Hypothalamus (tissue), 51 donors: ENCODE results near the gene WDR27.

Experiments used
- DNase-seq, 51 donors: peaks; one replicate each; lab custom pipeline; 2025; lab: John Stamatoyannopoulos, UW

WDR27 gene

DNA sequence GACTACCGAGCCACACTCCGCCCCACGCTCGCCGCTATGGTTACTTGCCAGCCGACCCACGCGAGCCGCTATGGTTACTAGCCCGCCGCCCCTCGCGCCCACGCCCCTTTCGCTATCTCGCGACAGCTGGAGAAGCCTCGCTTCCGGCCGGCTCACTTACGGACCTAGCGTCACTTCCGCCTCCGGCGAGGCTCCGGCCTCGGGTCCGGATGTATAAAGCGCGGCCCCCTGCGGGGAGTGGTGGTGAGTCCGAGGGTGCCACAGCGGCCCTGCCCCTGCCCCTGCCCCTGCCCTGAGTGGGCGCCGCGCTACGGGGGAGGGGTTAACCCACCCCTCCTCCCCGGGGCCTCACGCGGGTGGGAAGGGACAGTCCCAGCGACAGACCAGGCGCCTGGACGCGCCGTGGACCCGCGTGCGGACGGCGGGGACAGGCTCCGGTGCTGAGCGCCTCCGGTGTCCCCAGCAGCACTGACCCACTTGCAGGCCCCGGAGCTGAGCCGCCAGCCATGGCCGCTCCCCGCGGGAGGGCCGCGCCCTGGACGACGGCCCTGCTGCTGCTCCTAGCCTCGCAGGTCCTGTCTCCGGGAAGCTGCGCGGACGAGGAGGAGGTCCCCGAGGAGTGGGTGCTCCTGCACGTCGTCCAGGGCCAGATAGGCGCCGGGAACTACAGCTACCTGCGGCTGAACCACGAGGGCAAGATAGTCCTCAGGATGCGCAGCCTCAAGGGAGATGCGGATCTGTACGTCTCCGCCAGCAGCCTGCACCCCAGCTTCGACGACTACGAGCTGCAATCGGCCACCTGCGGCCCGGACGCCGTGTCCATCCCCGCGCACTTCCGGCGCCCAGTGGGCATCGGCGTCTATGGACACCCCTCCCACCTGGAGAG, at the start of gene WDR27, which contains the start of gene C6orf120:
TSS of gene WDR27 (minus strand) at position 76 of the 886 bp plus-strand sequence. CDS start 13,024 bp downstream, outside the sequence.
TSS of gene C6orf120 (plus strand) at position 173 of the 886 bp plus-strand sequence. CDS start at position 507, 334 bp downstream.
- peak; percentile 54 to 97 (median 91) for DNase-seq

GRCh38 chr6:169746556-169746955, 44.7 kb upstream of the WDR27 start:
- no peak for DNase-seq

GRCh38 chr6:169745405-169745804, 43.6 kb upstream of the WDR27 start:
- DNase-seq, result no peak

DNA sequence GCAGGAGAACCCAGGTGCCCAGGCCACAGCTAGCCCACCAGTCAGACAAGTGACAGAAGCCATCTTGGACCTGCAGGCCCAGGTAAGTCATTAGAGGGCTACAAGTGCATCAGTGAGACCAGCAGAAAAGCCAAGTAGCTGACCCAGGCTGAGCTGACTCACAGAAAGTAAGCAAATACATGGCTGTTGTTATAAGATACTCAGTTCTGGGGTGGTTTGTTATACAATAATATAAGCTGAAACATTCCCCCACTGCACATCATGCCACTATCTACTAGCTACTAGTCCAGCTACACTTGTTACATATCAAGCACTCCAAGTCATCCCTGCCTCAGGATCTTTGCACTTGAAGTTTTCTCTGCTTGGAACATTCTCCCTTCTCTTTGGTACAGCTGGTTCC, 39.5 kb upstream of the WDR27 start:
- DNase-seq, result no peak

GRCh38 chr6:169738976-169739529, 37.2 kb upstream of the WDR27 start:
- no peak for DNase-seq

- DNase-seq, result no peak
Measured at GRCh38 chr6:169738204-169738975, 36.6 kb upstream of the WDR27 start.

DNA sequence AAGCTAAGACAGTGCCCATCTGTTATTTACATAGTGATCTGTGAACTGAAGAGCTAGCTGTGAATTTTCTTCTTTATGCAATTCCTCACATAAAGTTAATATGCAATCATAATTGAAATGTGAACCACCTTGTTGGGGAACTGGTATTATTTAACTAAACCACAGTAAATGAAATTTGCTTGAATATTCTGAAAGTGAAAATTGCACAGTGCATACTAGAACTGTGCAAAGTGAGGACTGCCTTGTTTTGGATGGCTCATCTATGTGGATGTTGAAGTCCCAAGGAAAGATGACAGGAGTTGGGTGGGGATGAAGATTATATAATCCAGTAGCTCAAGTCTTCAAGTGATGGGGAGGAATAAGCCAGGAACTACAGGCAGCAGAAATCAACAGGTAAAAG, 28.1 kb upstream of the WDR27 start:
- no peak for DNase-seq

GRCh38 chr6:169726963-169727362, 25.1 kb upstream of the WDR27 start:
- no peak for DNase-seq

GRCh38 chr6:169726049-169726400, 24.2 kb upstream of the WDR27 start:
- no peak for DNase-seq

DNA sequence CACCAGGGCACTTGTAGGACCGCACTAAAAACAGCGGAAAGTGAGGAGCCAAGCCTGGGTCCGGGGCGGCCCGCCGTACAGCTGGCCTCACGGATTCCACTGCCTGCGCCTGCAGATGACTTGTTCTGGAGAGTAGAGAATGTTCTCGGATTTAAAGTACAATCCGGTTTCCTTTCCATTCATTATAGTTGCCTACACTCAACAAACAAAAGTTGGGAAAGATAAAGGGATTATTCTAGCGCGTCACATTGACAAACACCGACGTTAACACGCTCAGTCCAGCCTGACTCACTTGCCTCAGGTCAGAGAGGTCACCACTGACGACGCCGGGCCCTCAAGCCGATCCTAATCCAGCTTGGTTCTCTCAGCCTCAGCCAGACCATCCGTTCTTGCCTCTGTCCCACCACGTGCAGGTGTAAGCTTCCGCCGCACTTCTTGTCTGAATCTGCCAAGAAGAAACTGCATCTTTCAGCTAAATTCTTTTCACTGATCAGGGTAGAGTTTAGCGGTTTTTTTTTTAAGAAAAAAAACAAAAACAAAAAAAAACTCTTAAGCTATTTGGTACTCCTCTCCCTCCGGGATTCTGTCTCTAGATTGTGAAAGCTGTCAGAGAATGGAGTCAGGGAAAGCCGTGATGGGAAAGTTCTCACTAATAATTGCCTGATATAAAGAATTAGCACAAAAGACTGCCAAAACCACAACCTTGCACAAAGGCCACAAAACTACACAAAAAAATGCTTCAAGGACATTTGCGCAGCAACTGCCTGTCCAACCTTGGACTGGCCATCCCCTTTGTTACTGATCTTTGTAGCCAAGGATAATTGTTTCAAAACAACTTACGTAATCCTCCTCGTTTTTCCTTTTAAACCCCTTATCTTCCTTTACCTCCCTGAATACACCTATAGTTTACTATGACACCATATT, 23.6 kb upstream of the WDR27 start:
- peak in 33 of 51 donors; percentile 5 to 72 (median 25) for DNase-seq

DNA sequence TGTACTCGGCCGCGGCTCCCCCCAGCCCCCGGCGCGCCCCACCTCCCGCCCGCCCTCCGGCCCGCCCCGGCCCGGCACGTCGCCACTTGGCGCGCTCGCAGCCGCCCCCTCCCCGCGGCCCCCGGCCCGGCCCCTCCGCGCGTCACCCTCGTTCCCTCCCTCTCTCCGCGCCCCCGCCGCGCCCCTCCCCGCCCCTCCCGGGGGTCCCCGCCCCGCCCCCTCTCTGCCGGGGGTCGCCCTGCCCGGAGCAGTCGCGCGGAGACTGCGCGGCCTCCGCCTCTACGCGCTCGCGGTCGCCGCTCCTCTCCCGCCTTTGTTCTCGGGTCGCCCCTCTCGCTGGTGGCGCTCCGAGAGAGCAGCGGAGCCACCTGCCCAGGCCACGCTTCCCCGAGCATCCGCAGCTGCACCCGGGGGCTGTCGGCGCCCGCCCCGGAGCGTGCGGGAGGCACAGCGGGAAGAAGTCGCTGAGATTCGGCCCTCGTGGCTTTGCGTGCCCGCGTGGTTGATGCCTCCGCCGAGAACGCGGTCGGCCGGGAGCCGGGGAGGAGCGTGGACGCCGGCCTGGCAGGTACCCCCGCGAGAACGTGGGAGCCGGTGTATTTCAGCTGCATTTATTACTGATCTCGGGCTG, 22.8 kb upstream of the WDR27 start, which contains the start of gene PHF10:
TSS of gene PHF10 (minus strand) at position 7 of the 631 bp plus-strand sequence. CDS start 569 bp downstream, outside the sequence.
- DNase-seq, result peak in 50 of 51 donors; percentile 13 to 82 (median 52)

GRCh38 chr6:169723991-169724493, 22.2 kb upstream of the WDR27 start:
- peak in 22 of 51 donors; percentile 20 to 70 (median 46) for DNase-seq

DNA sequence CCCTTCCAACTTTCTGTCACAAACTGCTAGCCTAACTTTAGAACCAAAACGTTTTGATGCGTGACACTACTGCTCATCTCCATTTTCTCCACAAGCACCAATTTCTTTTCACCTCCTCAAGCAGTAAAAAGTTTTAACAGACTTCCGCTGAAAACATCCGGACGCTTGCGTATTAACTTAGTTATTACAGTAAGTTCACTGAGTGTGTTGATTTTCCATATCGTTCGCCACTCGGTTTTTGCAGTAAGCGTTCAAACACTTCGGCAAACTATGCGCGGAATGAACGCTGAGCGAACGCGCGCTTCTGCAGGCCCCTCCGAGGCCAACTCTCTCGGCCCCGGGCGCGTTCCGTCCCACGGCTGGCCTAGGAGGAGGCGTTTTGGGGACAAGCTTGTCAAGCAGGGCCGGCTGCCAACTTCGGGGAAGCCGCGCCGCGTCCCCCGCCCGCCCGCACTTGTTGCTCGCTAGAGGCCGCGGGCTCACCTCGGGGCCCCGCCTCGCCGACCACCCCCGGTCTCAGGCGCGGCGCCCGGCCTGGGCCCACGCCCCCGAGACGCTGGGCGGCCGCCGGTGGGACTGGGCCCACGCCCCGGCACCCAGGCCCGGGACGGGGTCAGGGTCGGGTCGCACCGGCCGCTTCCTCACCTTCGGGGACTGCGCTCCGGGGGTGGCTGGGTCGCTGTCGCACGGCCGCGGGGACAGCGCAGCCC, 21.5 kb upstream of the WDR27 start:
- peak in 47 of 51 donors; percentile 22 to 79 (median 61) for DNase-seq

- peak in 18 of 51 donors; percentile 4 to 70 (median 17) for DNase-seq
Measured at GRCh38 chr6:169722362-169723199, 20.8 kb upstream of the WDR27 start.

DNA sequence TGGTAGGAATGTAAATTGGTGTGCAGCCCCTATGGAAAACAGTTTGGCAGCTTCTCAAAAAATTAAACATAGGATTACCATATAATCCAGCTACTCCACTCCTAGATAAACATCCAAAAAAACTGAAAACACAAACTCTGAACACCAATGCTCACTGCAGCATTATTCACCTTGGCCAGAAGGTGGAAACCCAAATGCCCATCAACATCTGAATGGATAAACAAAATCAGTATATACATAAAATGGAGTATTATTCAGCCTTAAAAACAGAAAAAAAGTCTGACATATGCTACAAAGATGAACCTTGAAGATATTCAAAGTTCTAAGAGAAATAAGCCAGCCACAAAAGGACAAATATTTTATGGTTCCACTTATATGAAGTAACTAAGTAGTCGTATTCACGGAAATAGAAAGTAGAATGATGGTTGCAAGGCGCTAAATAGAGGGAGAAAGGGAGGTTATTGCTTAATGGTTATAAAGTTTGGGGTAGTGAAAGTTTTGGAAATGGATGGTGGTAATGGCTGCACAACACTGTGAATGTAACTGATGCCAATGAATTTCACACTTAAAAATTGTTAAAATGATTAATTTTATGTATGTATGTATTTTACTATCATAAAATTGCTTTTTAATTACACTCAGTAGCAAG, 18.5 kb upstream of the WDR27 start:
- no peak for DNase-seq

- no peak for DNase-seq
Measured at GRCh38 chr6:169719117-169719516, 17.3 kb upstream of the WDR27 start.

DNA sequence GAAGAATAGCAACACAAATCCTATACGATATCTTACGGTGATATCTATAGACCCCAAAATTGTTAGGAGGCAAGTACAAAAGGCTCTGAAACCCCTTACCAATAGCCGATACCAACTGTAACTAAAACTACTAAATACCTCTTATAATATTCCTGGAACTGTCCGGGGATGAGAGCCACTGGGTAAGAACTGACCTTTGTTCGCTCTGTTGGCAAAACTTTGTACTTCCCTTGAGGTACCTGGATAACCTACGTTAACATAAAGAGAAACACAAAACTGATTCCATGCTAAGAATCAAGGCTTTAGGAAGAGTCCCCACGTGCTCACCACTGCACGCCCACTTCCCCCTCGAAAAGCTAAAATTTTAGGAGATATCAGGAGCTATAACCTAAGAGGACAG, 12.8 kb upstream of the WDR27 start:
- DNase-seq, result no peak
